ENCODE results near the gene NCKAP5. TPM values are rescaled to one million over a fixed set of nuclear protein-coding genes. Genes with fewer than 3 reads are reported as not detected.

Gene NCKAP5
- total RNA-seq, 2 experiments from 2014 or later, result not detected

- ChIA-PET POLR2A (no interaction called here), CTCF (no interaction called here)
Measured at GRCh38 chr2:133433455-133434451, 134.5 kb downstream of the NCKAP5 start.

- ChIA-PET CTCF (no interaction called here), POLR2A (no interaction called here)
Measured at GRCh38 chr2:133432778-133433177, 135.5 kb downstream of the NCKAP5 start.

DNA sequence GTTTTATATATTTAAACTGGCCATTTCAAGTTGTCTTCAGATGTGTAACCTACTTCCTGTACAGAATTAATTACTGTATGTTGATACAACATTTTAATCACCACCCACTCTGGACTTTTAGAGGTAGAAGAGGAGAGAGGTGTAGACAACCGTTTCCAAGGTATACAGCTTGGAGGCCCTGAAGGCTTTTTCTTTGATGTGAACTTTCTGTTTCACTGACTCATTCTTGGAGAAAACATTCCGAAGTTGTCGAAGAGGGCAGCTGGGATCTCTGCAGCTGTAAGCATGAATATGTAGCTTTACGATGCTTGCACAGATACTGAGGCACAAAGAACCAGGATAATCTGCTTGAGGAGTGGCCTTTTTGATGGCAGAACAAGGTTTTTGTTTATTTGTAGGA, 137.0 kb downstream of the NCKAP5 start:
- CTCF ChIA-PET, result no interaction called here

GRCh38 chr2:133426791-133427190, 141.5 kb downstream of the NCKAP5 start:
- ChIA-PET CTCF (no interaction called here), POLR2A (no interaction called here)

More for the DNA sequence above, 137.0 kb downstream of the NCKAP5 start:
- POLR2A ChIA-PET, result no interaction called here

DNA sequence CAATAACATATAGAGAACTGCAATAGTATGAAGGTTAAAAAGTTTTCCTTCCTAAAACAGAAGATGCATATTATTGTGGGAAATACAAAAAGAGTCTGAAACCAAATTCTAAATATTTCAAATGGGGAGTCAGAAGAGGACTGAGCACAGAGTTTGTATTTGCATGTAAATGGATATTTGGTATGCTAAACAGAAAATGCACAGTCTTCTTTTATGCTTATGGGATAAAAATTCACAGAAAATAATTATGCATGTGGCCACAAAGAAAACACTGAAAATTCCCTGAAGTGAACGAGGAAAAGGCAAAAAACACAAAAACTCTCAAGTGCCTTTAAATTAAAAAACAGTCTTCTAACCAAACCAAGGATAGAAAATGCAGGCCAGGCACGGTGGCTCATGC, 142.7 kb downstream of the NCKAP5 start:
- ChIA-PET CTCF (no interaction called here), POLR2A (no interaction called here)

DNA sequence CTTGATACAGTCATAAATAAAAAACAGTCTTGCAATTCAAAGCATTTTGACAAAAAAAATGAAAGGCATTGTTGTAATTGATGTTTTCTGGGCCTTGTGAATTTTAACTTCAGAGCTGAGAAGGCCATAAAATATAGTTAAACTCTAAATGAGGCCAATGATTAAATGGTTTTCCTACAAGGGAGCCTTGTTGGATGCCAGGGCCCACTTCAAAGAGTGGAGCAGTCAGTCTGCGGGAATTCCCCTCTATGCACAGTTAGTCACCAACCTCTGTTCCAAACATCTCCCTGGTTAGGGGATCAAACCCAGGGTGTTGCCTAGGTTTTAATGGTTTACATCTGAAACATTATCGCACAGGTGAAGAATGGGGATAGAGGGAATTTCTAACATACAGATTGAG, 143.4 kb downstream of the NCKAP5 start:
- CTCF ChIA-PET, result no interaction called here
- POLR2A ChIA-PET, result no interaction called here

- CTCF ChIA-PET, result no interaction called here
Measured at GRCh38 chr2:133422931-133423351, 145.3 kb downstream of the NCKAP5 start.

DNA sequence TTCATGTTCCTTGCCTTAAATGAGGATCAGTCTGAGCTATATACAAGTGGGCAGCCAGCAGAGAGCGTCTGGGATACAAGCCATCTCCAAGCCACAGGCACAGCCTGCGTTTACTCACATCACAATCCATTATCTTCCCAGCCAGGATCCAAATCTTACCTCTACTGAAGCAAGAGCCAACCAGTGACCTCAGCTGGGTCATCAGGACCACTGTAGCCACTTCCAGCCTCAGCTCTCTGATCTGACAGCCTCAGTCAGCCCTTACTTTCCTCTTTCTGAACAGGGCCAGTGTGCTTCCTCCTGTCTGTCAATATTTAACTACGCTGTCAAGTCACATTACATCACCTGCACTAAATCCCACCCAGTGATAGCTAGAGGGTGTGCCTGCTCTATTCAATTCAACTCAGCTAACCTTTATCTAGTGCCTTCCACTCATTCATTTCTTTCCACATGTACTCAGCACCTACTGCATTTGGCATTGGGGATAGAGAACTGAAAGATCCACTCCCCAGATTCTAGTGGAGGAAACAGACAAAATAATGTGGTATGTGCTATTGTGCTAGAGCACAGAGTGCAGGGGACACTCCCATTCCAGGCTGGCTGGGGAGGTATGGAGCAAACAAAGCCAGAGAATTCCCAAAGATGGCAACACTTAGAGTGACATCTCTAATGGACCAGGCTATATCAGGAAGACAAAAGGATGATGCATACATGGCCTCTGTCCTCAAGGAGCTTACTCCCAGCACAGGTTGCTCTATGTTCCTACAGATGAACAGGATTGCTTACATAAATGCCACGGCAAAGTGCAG, 146.5 kb downstream of the NCKAP5 start:
- POLR2A ChIA-PET, result no interaction called here
- CTCF ChIA-PET, result no interaction called here

More at GRCh38 chr2:133422931-133423351, 145.3 kb downstream of the NCKAP5 start:
- POLR2A ChIA-PET, result no interaction called here

DNA sequence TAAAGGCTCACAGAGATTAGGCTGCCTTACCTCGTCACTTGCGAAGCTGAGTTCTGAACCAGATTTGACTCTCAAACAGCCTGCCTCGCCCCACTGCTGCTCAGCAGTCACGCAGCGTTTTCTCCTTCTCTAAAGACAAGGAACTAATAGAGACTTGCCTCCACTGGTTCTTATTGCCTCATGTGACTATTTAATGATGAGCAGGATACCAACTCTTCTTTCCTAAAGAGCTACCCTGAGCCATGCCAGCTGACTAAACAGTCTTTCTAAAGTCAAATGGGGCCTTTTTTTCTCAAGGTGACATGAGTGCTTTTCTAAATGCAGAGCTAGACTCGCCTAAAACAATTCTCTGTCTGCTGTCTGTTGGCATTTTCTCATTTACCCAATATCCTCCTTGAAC, 147.5 kb downstream of the NCKAP5 start:
- POLR2A ChIA-PET, result no interaction called here
- CTCF ChIA-PET, result no interaction called here

- ChIA-PET CTCF (no interaction called here), POLR2A (no interaction called here)
Measured at GRCh38 chr2:133418671-133419070, 149.6 kb downstream of the NCKAP5 start.

DNA sequence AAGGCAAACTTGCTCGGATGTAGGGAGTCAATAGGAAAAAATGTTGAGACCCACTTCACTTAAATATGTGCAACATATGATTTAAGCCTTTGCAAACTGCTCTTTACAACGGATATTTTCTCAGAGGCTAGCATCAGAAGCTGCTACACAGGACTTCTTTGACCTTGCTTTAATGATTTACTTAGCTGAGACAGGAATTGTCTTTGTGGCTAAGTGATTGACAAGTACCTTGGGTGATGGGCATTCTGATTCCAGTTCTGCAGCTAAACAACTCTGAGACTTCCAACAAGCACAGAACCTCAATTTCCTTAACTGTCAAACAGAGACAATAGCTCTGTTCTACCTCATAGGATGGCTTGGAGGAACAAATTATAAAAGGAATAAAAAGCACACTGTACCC, 150.2 kb downstream of the NCKAP5 start:
- ChIA-PET POLR2A (no interaction called here), CTCF (no interaction called here)

GRCh38 chr2:133417415-133417814, 150.8 kb downstream of the NCKAP5 start:
- ChIA-PET CTCF (no interaction called here), POLR2A (no interaction called here)

GRCh38 chr2:133416736-133417135, 151.5 kb downstream of the NCKAP5 start:
- ChIA-PET CTCF (no interaction called here), POLR2A (no interaction called here)

GRCh38 chr2:133416146-133416545, 152.1 kb downstream of the NCKAP5 start:
- ChIA-PET POLR2A (no interaction called here), CTCF (no interaction called here)

GRCh38 chr2:133415210-133415876, 152.9 kb downstream of the NCKAP5 start:
- POLR2A ChIA-PET, result no interaction called here
- CTCF ChIA-PET, result no interaction called here

GRCh38 chr2:133414486-133415209, 153.6 kb downstream of the NCKAP5 start:
- POLR2A ChIA-PET, result no interaction called here
- CTCF ChIA-PET, result no interaction called here

- POLR2A ChIA-PET, result no interaction called here
- CTCF ChIA-PET, result no interaction called here
Measured at GRCh38 chr2:133413863-133414262, 154.4 kb downstream of the NCKAP5 start.

DNA sequence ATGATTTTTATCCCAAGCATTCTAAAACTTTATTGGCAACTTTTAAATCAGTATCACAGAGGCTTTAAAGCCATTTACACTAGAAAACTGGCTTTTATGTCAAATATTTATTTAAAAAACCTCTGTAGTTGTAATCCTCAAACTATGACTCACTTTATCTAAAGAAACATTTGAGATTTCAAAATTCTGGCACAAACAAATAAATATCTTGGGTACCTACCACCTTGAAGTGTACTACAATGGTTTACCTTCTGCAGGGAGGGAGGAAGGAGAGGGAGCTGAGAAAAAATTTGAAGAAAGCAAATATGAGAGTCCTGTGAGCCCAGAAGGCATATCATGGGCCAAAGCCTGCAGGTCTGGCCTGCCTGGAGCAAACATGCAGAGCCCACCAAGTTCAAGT, 155.6 kb downstream of the NCKAP5 start:
- POLR2A ChIA-PET, result no interaction called here
- CTCF ChIA-PET, result no interaction called here

DNA sequence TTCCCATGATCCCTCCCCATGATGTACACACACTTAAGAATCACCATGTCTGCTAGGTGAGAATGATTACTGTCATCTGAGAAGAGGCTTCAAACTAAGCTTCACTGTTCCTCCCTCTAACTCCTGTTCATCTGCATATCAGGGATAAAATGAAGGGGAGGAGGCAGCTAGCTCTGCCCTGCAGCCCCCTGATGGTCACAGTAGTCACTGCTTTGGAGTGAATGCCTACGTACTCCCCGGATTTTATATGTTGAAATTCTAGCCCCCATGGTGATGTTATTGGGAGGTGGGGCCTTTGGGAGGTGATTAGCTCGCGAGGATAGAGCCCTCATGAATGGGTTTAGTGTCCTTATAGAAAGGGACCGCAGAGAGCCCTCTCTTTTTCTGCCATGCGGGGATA, 156.4 kb downstream of the NCKAP5 start:
- ChIA-PET CTCF (no interaction called here), POLR2A (no interaction called here)

DNA sequence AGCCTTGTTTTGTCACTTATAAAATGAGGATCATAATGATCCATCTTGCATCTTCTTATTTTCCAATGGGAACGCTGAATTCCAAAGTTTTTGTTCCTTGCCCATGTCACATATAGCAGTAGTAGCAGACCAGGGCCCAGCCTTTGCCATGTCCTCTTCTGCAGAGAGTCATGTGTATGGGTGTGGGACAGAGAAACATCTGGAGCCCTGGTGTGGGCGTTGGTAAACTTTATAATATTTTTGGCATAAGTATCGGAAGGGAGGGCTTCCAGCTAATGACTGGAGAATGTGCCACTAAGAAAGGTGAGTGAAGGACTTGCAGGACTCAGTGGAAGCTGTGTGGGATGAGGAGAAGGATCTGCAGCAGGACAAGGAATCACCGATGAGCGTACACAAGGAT, 157.2 kb downstream of the NCKAP5 start:
- ChIA-PET POLR2A (no interaction called here), CTCF (no interaction called here)
